KBM-7 (cell line): Measurements from ENCODE around the gene SLC17A1.
"Not testable (repeated sequence)": the region's sequence is repeated elsewhere in the genome, so short reads cannot be mapped to it uniquely, and the experiment has no call there.

Experiments used
- DNase-seq: peaks from one replicate; pipeline ENCODE4 v3.0.0-alpha.2; 2015
- in situ Hi-C: fragments of 300-500 bp; cut with MboI; formaldehyde crosslinking; loops from 2 replicates; pipeline ENCODE4 v1.14.3; 2020; ENCODE audit warnings: low sequenced_read_pairs, low pct_unique_long_range_greater_than_20kb, mixed read lengths

The SLC17A1 gene

GRCh38 chr6:25774120-25774715 lies 57.6 kb downstream of the SLC17A1 start:
- no peak for DNase-seq
- in situ Hi-C loops: no loop called here

GRCh38 chr6:25769983-25770382 lies 61.9 kb downstream of the SLC17A1 start:
- DNase-seq: no peak

GRCh38 chr6:25768566-25768965 lies 63.3 kb downstream of the SLC17A1 start:
- in situ Hi-C loops: no loop called here
- DNase-seq: no peak

More at GRCh38 chr6:25769983-25770382, 61.9 kb downstream of the SLC17A1 start:
- in situ Hi-C loops: no loop called here

GRCh38 chr6:25764611-25765010 lies 67.2 kb downstream of the SLC17A1 start:
- no peak for DNase-seq
- in situ Hi-C loops: no loop called here

- no peak for DNase-seq
- in situ Hi-C loops: no loop called here
Measured at GRCh38 chr6:25757936-25758642, 73.8 kb downstream of the SLC17A1 start.

- DNase-seq: no peak
- in situ Hi-C loops: no loop called here
Measured at GRCh38 chr6:25756382-25757363, 75.2 kb downstream of the SLC17A1 start.

GRCh38 chr6:25755483-25755882 lies 76.4 kb downstream of the SLC17A1 start:
- in situ Hi-C loops: no loop called here
- no peak for DNase-seq

- no peak for DNase-seq
- in situ Hi-C loops: no loop called here
Measured at GRCh38 chr6:25754535-25754934, 77.3 kb downstream of the SLC17A1 start, which contains the start of gene SLC17A4. SLC17A4 (plus strand) TSS chr6:25754742; CDS start chr6:25761963, 7,221 bp downstream.

- no peak for DNase-seq
- in situ Hi-C loops: no loop called here
Measured at GRCh38 chr6:25753079-25753478, 78.8 kb downstream of the SLC17A1 start.

- in situ Hi-C loops: no loop called here
- no peak for DNase-seq
Measured at GRCh38 chr6:25750906-25751305, 80.9 kb downstream of the SLC17A1 start.

GRCh38 chr6:25749837-25750236 lies 82.0 kb downstream of the SLC17A1 start:
- peak; percentile 83 for DNase-seq

GRCh38 chr6:25748601-25749517 lies 83.0 kb downstream of the SLC17A1 start:
- peak; percentile 32 for DNase-seq
- in situ Hi-C loops: not testable (repeated sequence)

More at GRCh38 chr6:25749837-25750236, 82.0 kb downstream of the SLC17A1 start:
- in situ Hi-C loops: no loop called here

- in situ Hi-C loops: no loop called here
- no peak for DNase-seq
Measured at GRCh38 chr6:25748049-25748448, 83.8 kb downstream of the SLC17A1 start.

GRCh38 chr6:25747477-25747876 lies 84.4 kb downstream of the SLC17A1 start:
- no peak for DNase-seq
- in situ Hi-C loops: no loop called here

- no peak for DNase-seq
- in situ Hi-C loops: no loop called here
Measured at GRCh38 chr6:25746968-25747367, 84.9 kb downstream of the SLC17A1 start.

GRCh38 chr6:25745836-25746235 lies 86.0 kb downstream of the SLC17A1 start:
- in situ Hi-C loops: no loop called here
- DNase-seq: no peak

GRCh38 chr6:25743868-25744267 lies 88.0 kb downstream of the SLC17A1 start:
- in situ Hi-C loops: no loop called here
- no peak for DNase-seq

GRCh38 chr6:25735261-25735660 lies 96.6 kb downstream of the SLC17A1 start:
- in situ Hi-C loops: no loop called here
- DNase-seq: no peak
